Fibroblast of skin of scalp (primary cell): ENCODE measurements around the gene GMPS.
A peak's percentile ranks its signal among the peaks of the same experiment; 100 is the strongest.
"Not testable (repeated sequence)": the region's sequence is repeated elsewhere in the genome, so short reads cannot be mapped to it uniquely, and the experiment has no call there.

Experiments
- DNase-seq: peaks from one replicate; pipeline ENCODE4 v3.0.0-alpha.2; 2013

The GMPS gene

GRCh38 chr3:155872904-155873646, 2.6 kb downstream of the GMPS start:
- DNase-seq = no peak

- DNase-seq = no peak
These were observed 5.6 kb downstream of the GMPS start for GRCh38 chr3:155876037-155876436.

GRCh38 chr3:155876503-155876902, 6.1 kb downstream of the GMPS start:
- DNase-seq = no peak

GRCh38 chr3:155880286-155880685, 9.8 kb downstream of the GMPS start:
- no peak for DNase-seq

- no peak for DNase-seq
These were observed 13.8 kb downstream of the GMPS start for GRCh38 chr3:155884292-155884691.

- DNase-seq = no peak
These were observed 14.8 kb downstream of the GMPS start for GRCh38 chr3:155885292-155885691.

- DNase-seq = not testable (repeated sequence)
These were observed 15.9 kb downstream of the GMPS start for GRCh38 chr3:155886348-155886747.

- DNase-seq = no peak
These were observed 16.5 kb downstream of the GMPS start for GRCh38 chr3:155886915-155887314.

GRCh38 chr3:155889212-155889611, 18.8 kb downstream of the GMPS start:
- no peak for DNase-seq

- DNase-seq = no peak
These were observed 19.5 kb downstream of the GMPS start for GRCh38 chr3:155889952-155890351.

GRCh38 chr3:155890671-155891190, 20.3 kb downstream of the GMPS start:
- peak; percentile 27 for DNase-seq

- DNase-seq = no peak
These were observed 20.9 kb downstream of the GMPS start for GRCh38 chr3:155891321-155891720.

GRCh38 chr3:155895379-155895900, 25.0 kb downstream of the GMPS start:
- DNase-seq = no peak

- DNase-seq = no peak
These were observed 36.5 kb downstream of the GMPS start for GRCh38 chr3:155906900-155907299.

GRCh38 chr3:155908086-155908485, 37.6 kb downstream of the GMPS start:
- no peak for DNase-seq

- DNase-seq = no peak
These were observed 38.2 kb downstream of the GMPS start for GRCh38 chr3:155908605-155909004.

- no peak for DNase-seq
These were observed 41.6 kb downstream of the GMPS start for GRCh38 chr3:155912090-155912489.

- DNase-seq = peak; percentile 75
These were observed 42.2 kb downstream of the GMPS start for GRCh38 chr3:155912579-155913190.

GRCh38 chr3:155917781-155918180, 47.3 kb downstream of the GMPS start:
- DNase-seq = no peak

GRCh38 chr3:155919728-155920127, 49.3 kb downstream of the GMPS start:
- no peak for DNase-seq

GRCh38 chr3:155921486-155921885, 51.0 kb downstream of the GMPS start:
- no peak for DNase-seq

- peak; percentile 9 for DNase-seq
These were observed 63.8 kb downstream of the GMPS start for GRCh38 chr3:155934230-155934629.

GRCh38 chr3:155938409-155938808, 68.0 kb downstream of the GMPS start:
- DNase-seq = no peak

- no peak for DNase-seq
These were observed 70.9 kb downstream of the GMPS start for GRCh38 chr3:155941354-155941753.
